Upper lobe of left lung (tissue), 6 donors: ENCODE results near the gene QPCTL. TPM values are rescaled to one million over a fixed set of nuclear protein-coding genes. Genes with fewer than 3 reads are reported as not detected.

ENCODE experiments used
- ATAC-seq, 2 donors: fragments of 200-7000 bp; cut with Tn5 transposase; one replicate each; pipeline ENCODE4 v1.9.1; 2022; ENCODE audit warnings: mild to moderate bottlenecking in 2 of 2, moderate library complexity in 2 of 2; ENCODE audit not compliant: low FRiP score in 2 of 2
- DNase-seq, 2 donors: peaks; one replicate each; pipeline ENCODE4 v3.0.0-alpha.2; 2019 to 2020
- H3K27ac ChIP-seq, 4 donors: fragments of 200-600 bp; sonication (generic); one replicate each; pipeline ENCODE4 v1.5.1; 2016 to 2019
- H3K27me3 ChIP-seq, 4 donors: fragments of 200-600 bp; sonication (generic); one replicate each; pipeline ENCODE4 v1.5.1; 2017 to 2019
- H3K36me3 ChIP-seq, 4 donors: fragments of 200-600 bp; sonication (generic); one replicate each; pipeline ENCODE4 v1.5.1; 2016 to 2019
- H3K4me1 ChIP-seq, 4 donors: fragments of 200-600 bp; sonication (generic); one replicate each; pipeline ENCODE4 v1.5.1; 2018 to 2019
- H3K4me3 ChIP-seq, 4 donors: fragments of 200-600 bp; sonication (generic); one replicate each; pipeline ENCODE4 v1.5.1; 2017 to 2019; ENCODE audit warnings: mild to moderate bottlenecking in 2 of 4, moderate library complexity in 1 of 4
- H3K9me3 ChIP-seq, 4 donors: fragments of 200-600 bp; sonication (generic); one replicate each; pipeline ENCODE4 v1.5.1; 2018 to 2019
- CTCF ChIP-seq, 6 experiments: fragments of 450-650 bp in 4 of 6; fragments of 200-600 bp in 2 of 6; sonication (generic) in 2 of 6; IDR thresholded peaks; one replicate each; pipeline ENCODE4 v1.5.1; 2016 to 2019; ENCODE audit warnings: antibody characterized with exemption in 6 of 6
- EP300 ChIP-seq, 4 donors: sonication (generic); formaldehyde crosslinking; IDR thresholded peaks; one replicate each; pipeline ENCODE4 v1.5.1; 2017; ENCODE audit warnings: antibody characterized with exemption in 4 of 4, control low read depth in 2 of 4
- POLR2A ChIP-seq, 4 donors: fragments of 450-650 bp; IDR thresholded peaks; one replicate each; pipeline ENCODE4 v1.5.1; 2016 to 2017; ENCODE audit warnings: antibody characterized with exemption in 4 of 4, mild to moderate bottlenecking in 2 of 4
- POLR2AphosphoS5 ChIP-seq, 2 donors: sonication (generic); formaldehyde crosslinking; IDR thresholded peaks; one replicate each; pipeline ENCODE4 v1.5.1; 2017; ENCODE audit warnings: antibody characterized with exemption in 2 of 2
- WGBS, 2 donors: methylation state at CpG; one replicate each; pipeline ENCODE4 v1.1.5; 2017 to 2018; 5-methylcytosine and 5-hydroxymethylcytosine counted together
- total RNA-seq, 6 donors: library from RNA; depleted of rRNA in 4 of 6; stranded (reverse); fragments of >200 nt in 4 of 6; gene quantifications; one replicate each; pipeline versions ENCODE4 v1.1.0 to v1.2.1, GENCODE V29; 2016 to 2021
- donor health status: DM: no; HTN: no; CAD: no; lungs with moderate emphysema.
- donor health status: DM: no; HTN: yes; CAD: no; lungs with severe emphysema.

The QPCTL gene
- total RNA-seq, 6 donors from 2014 or later = 7.1 to 18.3 (median 10.1) TPM

GRCh38 chr19:45713141-45713540, 20.7 kb downstream of the QPCTL start:
- Histone ChIP-seq H3K9me3 (no peaks in the 10 kb centered on the region), H3K36me3 (peaks cover 4 to 27% (median 21%) of the 10 kb centered on the region in 4 donors), H3K27ac (no peak overlapping the region), H3K4me1 (peaks cover 12 to 15% (median 14%) of the 10 kb centered on the region in 4 donors), H3K4me3 (no peak overlapping the region), H3K27me3 (no peaks in the 10 kb centered on the region)
- TF ChIP-seq POLR2A (IDR thresholded peaks at IDR 0.05) (no peak), POLR2AphosphoS5 (IDR thresholded peaks at IDR 0.05) (no peak), CTCF (IDR thresholded peaks at IDR 0.05) (no peak), EP300 (IDR thresholded peaks at IDR 0.05) (no peak)
- ATAC-seq = no peak
- WGBS, 2 donors = 90 to 96% methylated on average over 13 to 14 of the region's 15 CpGs
- DNase-seq = peak in 1 of 2 donors; percentile 77

- WGBS, 2 donors = 94 to 98% methylated on average over 3 of the region's 3 CpGs
- no peaks in the 10 kb centered on the region for H3K9me3 ChIP-seq
- no peaks in the 10 kb centered on the region for H3K27me3 ChIP-seq
- peaks cover 4 to 27% (median 21%) of the 10 kb centered on the region in 4 donors for H3K36me3 ChIP-seq
- TF ChIP-seq POLR2A (IDR thresholded peaks at IDR 0.05) = no peak
- no peak for TF ChIP-seq EP300 (IDR thresholded peaks at IDR 0.05)
- no peak for TF ChIP-seq POLR2AphosphoS5 (IDR thresholded peaks at IDR 0.05)
- no peak for TF ChIP-seq CTCF (IDR thresholded peaks at IDR 0.05)
- no peak overlapping the region for H3K27ac ChIP-seq
- peaks cover 16 to 17% (median 17%) of the 10 kb centered on the region in 4 donors for H3K4me1 ChIP-seq
- ATAC-seq (no peak), DNase-seq (no peak)
- no peak overlapping the region for H3K4me3 ChIP-seq
Observed at GRCh38 chr19:45715139-45715538, 22.7 kb downstream of the QPCTL start.

- peaks cover 16 to 26% (median 17%) of the 10 kb centered on the region in 4 donors for H3K4me1 ChIP-seq
- peak overlapping the region; percentile 44 to 74 (median 61) for H3K4me3 ChIP-seq
- H3K27ac ChIP-seq = peak overlapping the region; percentile 50 to 95 (median 94)
- TF ChIP-seq CTCF (IDR thresholded peaks at IDR 0.05) (no peak), POLR2A (IDR thresholded peaks at IDR 0.05) (peak in 1 of 4 donors; percentile 19)
- no peaks in the 10 kb centered on the region for H3K9me3 ChIP-seq
- 2% methylated on average over 21 to 24 of the region's 24 CpGs for WGBS, 2 donors
- peaks cover 0 to 18% (median 17%) of the 10 kb centered on the region in 4 donors for H3K36me3 ChIP-seq
- no peaks in the 10 kb centered on the region for H3K27me3 ChIP-seq
- DNase-seq (peak in 1 of 2 donors; percentile 44), ATAC-seq (no peak)
Observed at GRCh38 chr19:45716359-45717130, 24.1 kb downstream of the QPCTL start.

- DNase-seq (peak; percentile 99), ATAC-seq (peak; percentile 97 to 99)
- Histone ChIP-seq H3K9me3 (no peaks in the 10 kb centered on the region), H3K27ac (peak overlapping the region; percentile 90 to 95 (median 94)), H3K4me3 (peak overlapping the region; percentile 44 to 74 (median 61)), H3K4me1 (peaks cover 16 to 26% (median 19%) of the 10 kb centered on the region in 4 donors), H3K27me3 (no peaks in the 10 kb centered on the region), H3K36me3 (peaks cover 0 to 15% (median 9%) of the 10 kb centered on the region in 4 donors)
- 1% methylated on average over 38 to 48 of the region's 51 CpGs for WGBS, 2 donors
- TF ChIP-seq CTCF (IDR thresholded peaks at IDR 0.05) = peak in 4 of 6 experiments; percentile 9 to 49 (median 17)
- TF ChIP-seq POLR2A (IDR thresholded peaks at IDR 0.05) = peak in 2 of 4 donors; percentile 22 to 62
- peak; percentile 94 to 96 for TF ChIP-seq POLR2AphosphoS5 (IDR thresholded peaks at IDR 0.05)
- TF ChIP-seq EP300 (IDR thresholded peaks at IDR 0.05) = peak in 1 of 4 donors; percentile 93
Observed at GRCh38 chr19:45717131-45717982, 24.9 kb downstream of the QPCTL start.
